GM12878 (cell line): Measurements from ENCODE around the gene TMED7. TPM values are rescaled to one million over a fixed set of nuclear protein-coding genes. Genes with fewer than 3 reads are reported as not detected.

Experiments used
- ATAC-seq: fragments of 200-7000 bp; cut with Tn5 transposase; 3 replicates; pipeline ENCODE4 v1.9.1; 2020; ENCODE audit warnings: mild to moderate bottlenecking, moderate library complexity
- BruUV-seq: library from RNA; stranded (reverse); fragments of 400-500 nt; replicated peaks from 2 replicates; lab custom pipeline; 2021; lab: Mats Ljungman, UMichigan
- CTCF ChIA-PET: fragments of 300-600 bp; sonication (Branson Sonifier 250); formaldehyde crosslinking; extraction: SDS; loops from one replicate; lab custom pipeline; 2021; ENCODE audit warnings: inconsistent platforms; lab: Yijun Ruan, JAX
- POLR2A ChIA-PET: fragments of 350-600 bp; formaldehyde crosslinking; extraction: SDS; loops from one replicate; lab custom pipeline; 2021; ENCODE audit warnings: inconsistent platforms; lab: Charles Lee
- RAD21 ChIA-PET: fragments of 300-600 bp; sonication (Branson Sonifier 250); formaldehyde crosslinking; loops from one replicate; lab custom pipeline; 2023; ENCODE audit warnings: antibody characterized with exemption; ENCODE audit not compliant: unreplicated experiment; lab: Charles Lee
- SMC1A ChIA-PET: fragments of 300-600 bp; sonication (Branson Sonifier 250); formaldehyde crosslinking; loops from one replicate; lab custom pipeline; 2023; ENCODE audit not compliant: unreplicated experiment, uncharacterized antibody; lab: Charles Lee
- DNase-seq: peaks from one replicate; pipeline ENCODE4 v3.0.0-alpha.2; 2011; ENCODE audit warnings: low read depth, low spot score
- FAIRE-seq: peaks from 3 replicates; lab custom pipeline; 2011; peaks lifted over from hg19 to GRCh38; lab: Jason Lieb, UNC
- H2AFZ ChIP-seq: 2 replicates; pipeline ENCODE4 v1.6.0; 2011; ENCODE audit warnings: low read depth, low read length, control low read depth; ENCODE audit not compliant: control insufficient read depth
- H3K27ac ChIP-seq: 2 replicates; pipeline ENCODE4 v1.5.1; 2011; ENCODE audit warnings: control low read depth; ENCODE audit not compliant: control insufficient read depth, insufficient read depth
- H3K27me3 ChIP-seq, 2 experiments: replicated peaks in 1 of 2; 2 replicates each; pipeline versions ENCODE4 v1.6.0 to v1.6.1; 2011; ENCODE audit warnings: low read length in 1 of 2; ENCODE audit not compliant: control insufficient read depth in 2 of 2, insufficient read depth in 2 of 2
- H3K36me3 ChIP-seq, 2 experiments: 2 replicates each; pipeline ENCODE4 v1.5.1; 2011; ENCODE audit warnings: low read length in 1 of 2; ENCODE audit not compliant: control insufficient read depth in 2 of 2, insufficient read depth in 2 of 2
- H3K4me1 ChIP-seq: 2 replicates; pipeline ENCODE4 v1.6.1; 2011; ENCODE audit warnings: mild to moderate bottlenecking, low read length, moderate library complexity, mixed read lengths; ENCODE audit not compliant: control insufficient read depth, insufficient read depth
- H3K4me2 ChIP-seq: 2 replicates; pipeline ENCODE4 v1.6.0; 2011; ENCODE audit warnings: control low read depth; ENCODE audit not compliant: control insufficient read depth, insufficient read depth
- H3K4me3 ChIP-seq: fragments of 200-600 bp; sonication (generic); 2 replicates; pipeline ENCODE4 v1.5.1; 2016
- H3K79me2 ChIP-seq: 2 replicates; pipeline ENCODE4 v1.6.0; 2011; ENCODE audit warnings: low read length; ENCODE audit not compliant: control insufficient read depth, insufficient read depth
- H3K9ac ChIP-seq: 2 replicates; pipeline ENCODE4 v1.8.0; 2011; ENCODE audit warnings: low read length, control low read depth, mixed read lengths; ENCODE audit not compliant: control insufficient read depth, insufficient read depth
- H3K9me3 ChIP-seq: replicated peaks from 3 replicates; pipeline ENCODE4 v1.5.1; 2011; ENCODE audit warnings: mild to moderate bottlenecking, low read length; ENCODE audit not compliant: control insufficient read depth, insufficient read depth
- H4K20me1 ChIP-seq: 2 replicates; pipeline ENCODE4 v1.6.0; 2011; ENCODE audit not compliant: control insufficient read depth, insufficient read depth
- BCL11A ChIP-seq: IDR thresholded peaks from 2 replicates; pipeline ENCODE4 v1.6.1; 2011; ENCODE audit warnings: low read depth, low read length
- CREB1 ChIP-seq: IDR thresholded peaks from 2 replicates; pipeline ENCODE4 v1.6.1; 2012; ENCODE audit warnings: low read depth, mild to moderate bottlenecking, inconsistent platforms
- CREM ChIP-seq: IDR thresholded peaks from 2 replicates; pipeline ENCODE4 v1.6.1; 2014; ENCODE audit warnings: antibody characterized with exemption, low read depth
- KDM1A ChIP-seq: fragments of 200-600 bp; sonication (generic); IDR thresholded peaks from 2 replicates; pipeline ENCODE4 v1.6.1; 2016; ENCODE audit warnings: borderline replicate concordance
- RUNX3 ChIP-seq: IDR thresholded peaks from 2 replicates; pipeline ENCODE4 v1.6.1; 2012; ENCODE audit warnings: low read length, inconsistent platforms
- TCF3 ChIP-seq: IDR thresholded peaks from 2 replicates; pipeline ENCODE4 v1.6.1; 2012; ENCODE audit warnings: low read depth, mild to moderate bottlenecking, low read length, borderline replicate concordance; ENCODE audit not compliant: insufficient read depth
- WGBS: methylation state at CpG from one replicate; pipeline ENCODE4 v1.1.6; 2016; ENCODE audit warnings: low lambda C conversion rate; ENCODE audit not compliant: insufficient replicate concordance, insufficient coverage; ENCODE audit errors: missing lambda C conversion rate; 5-methylcytosine and 5-hydroxymethylcytosine counted together
- in situ Hi-C: fragments of 300-500 bp; cut with MboI; formaldehyde crosslinking; loops from 9 replicates; pipeline ENCODE4 v1.14.3; 2018; ENCODE audit warnings: mixed read lengths
- intact Hi-C: fragments of 100-400 bp; cut with micrococcal nuclease; formaldehyde crosslinking; loops from one replicate; pipeline ENCODE4 v1.14.2; 2022; ENCODE audit not compliant: unreplicated experiment
- polyA plus RNA-seq, 11 experiments: library from polyadenylated mRNA; depleted of rRNA in 4 of 11; unstranded in 6 of 11; stranded (reverse) in 5 of 11; fragments of >200 nt; fragmentation: Nextera tagmentation in 4 of 11; fragmentation: Illumina TruSeq in 1 of 11; extraction: Ambion mirVana in 4 of 11; extraction: Trizol in 1 of 11; gene quantifications; 1 replicate in 1 of 11; 2 replicates in 10 of 11; pipeline versions ENCODE4 v1.2.1 to v1.2.3, GENCODE V29; 2011 to 2016; ENCODE audit warnings: inconsistent platforms in 2 of 11, missing spikeins in 2 of 11, low read depth in 1 of 11
- total RNA-seq, 4 experiments: library from RNA; depleted of rRNA in 3 of 4; stranded (reverse); fragments of >200 nt in 3 of 4; fragmentation: Illumina TruSeq in 1 of 4; extraction: Trizol in 1 of 4; gene quantifications; 2 replicates each; pipeline versions ENCODE4 v1.2.1 to v1.2.3, GENCODE V29; 2013 to 2021

Gene TMED7
- total and polyA plus RNA-seq, 10 of the 15 experiments (the other 5 are each of a cell fraction or from before 2014, with no cell fraction given), result 8.0 to 37.3 (median 25.2) TPM

DNA sequence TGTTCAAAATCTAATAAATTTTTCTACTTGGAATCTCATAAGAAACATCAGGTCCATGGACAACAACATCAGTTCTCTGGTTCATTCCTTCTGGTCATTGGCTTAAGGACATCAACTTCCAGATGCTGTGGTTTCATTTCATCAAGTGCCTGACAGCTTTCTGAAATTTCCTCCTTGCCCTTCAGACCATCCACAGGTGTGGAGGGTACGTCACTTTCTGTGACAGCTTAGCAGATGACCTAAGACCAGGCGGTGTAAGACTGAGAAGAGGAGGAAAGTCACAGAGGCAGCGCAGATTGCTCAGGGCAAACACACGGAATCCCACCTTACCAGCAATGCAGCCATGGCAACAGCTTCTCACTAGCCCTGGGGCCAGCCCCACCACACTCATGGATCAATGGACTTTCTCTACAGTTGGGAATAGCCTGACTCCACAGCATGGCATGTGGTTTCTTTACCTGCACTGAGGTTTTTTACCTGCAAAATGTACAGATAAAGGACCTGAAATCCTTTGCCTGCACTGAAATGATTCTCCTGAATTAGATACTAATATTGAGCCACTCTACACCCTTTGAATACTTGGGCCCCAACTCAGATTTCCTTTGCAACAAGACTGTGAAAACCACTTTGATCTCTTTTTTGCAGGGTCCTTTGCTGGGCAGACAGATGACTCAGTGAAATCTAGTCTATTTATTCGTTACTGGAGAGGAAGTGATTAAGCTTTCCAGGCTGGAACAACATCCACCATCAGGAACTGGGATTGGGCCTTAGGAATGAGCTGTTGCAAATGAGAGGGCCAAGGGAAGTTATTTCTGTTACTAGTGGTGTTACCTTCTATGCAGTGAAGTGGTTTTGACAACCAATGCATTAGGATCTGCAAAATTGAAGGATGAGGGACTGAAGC is 50.4 kb downstream of the TMED7 start:
- Histone ChIP-seq H3K27me3 (no peaks in the 10 kb centered on the region), H3K36me3 (0 out of 4 replicates have a peak, but pooled peaks cover 0 to under 1% of the 10 kb centered on the region in 2 experiments), H3K27ac (peak overlapping the region; percentile 29; the same call in 1 of the 2 replicates), H3K9ac (no peak overlapping the region), H3K4me3 (no peak overlapping the region), H2AFZ (no peak overlapping the region), H3K79me2 (no peaks in the 10 kb centered on the region), H4K20me1 (no peaks in the 10 kb centered on the region), H3K4me1 (peaks cover 37% of the 10 kb centered on the region), H3K4me2 (peak overlapping the region; percentile 38), H3K9me3 (peaks cover 8% of the 10 kb centered on the region; the same call in 2 of the 3 replicates)
- WGBS, result 50% methylated on average over 5 of the region's 5 CpGs
- CTCF ChIA-PET, result interaction anchor here (0.8 to 8.3 kb wide), 29 partner anchors 7 to 493 kb away, joined by 3 to 81 read pairs (median 5); partner anchors contain the start of gene FEM1C
- BruUV-seq, result no TSS peak
- POLR2A ChIA-PET, result interaction anchor here (0.6 to 1.9 kb wide), 10 partner anchors 25 to 266 kb away, joined by 3 to 8 read pairs (median 4); partner anchors contain the start of genes FEM1C and TICAM2
- SMC1A ChIA-PET, result interaction anchor here (1.0 to 11.4 kb wide), 29 partner anchors 10 to 266 kb away, joined by 3 to 156 read pairs (median 6); partner anchors contain the start of genes FEM1C, TICAM2 and TMED7
- in situ Hi-C loops (loop anchor here (25.0 kb wide), 1 partner anchor 1138 kb away; no protein-coding TSS in a partner anchor), intact Hi-C loops (loop anchor here (2.0 kb wide), 1 partner anchor 31 kb away; the partner anchor contains the start of gene FEM1C)
- peak; percentile 19 for ATAC-seq
- RAD21 ChIA-PET, result interaction anchor here (0.5 to 7.7 kb wide), 34 partner anchors 10 to 502 kb away, joined by 3 to 66 read pairs (median 5); partner anchors contain the start of genes FEM1C and TMED7
- FAIRE-seq, result no peak
- no peak for DNase-seq
- TF ChIP-seq CREB1 (peak; percentile 86), TCF3 (peak; percentile 61; the same call in 1 of the 2 replicates), CREM (peak; percentile 81), RUNX3 (peak; percentile 52; the same call in 1 of the 2 replicates), BCL11A (no peak), KDM1A (no peak)
